ENCODE measurements around the gene TRNT1. TPM values are rescaled to one million over a fixed set of nuclear protein-coding genes. Genes with fewer than 3 reads are reported as not detected.

TRNT1 gene
- total RNA-seq, 4 donors from 2014 or later, result 22.6 to 52.0 (median 31.7) TPM

DNA sequence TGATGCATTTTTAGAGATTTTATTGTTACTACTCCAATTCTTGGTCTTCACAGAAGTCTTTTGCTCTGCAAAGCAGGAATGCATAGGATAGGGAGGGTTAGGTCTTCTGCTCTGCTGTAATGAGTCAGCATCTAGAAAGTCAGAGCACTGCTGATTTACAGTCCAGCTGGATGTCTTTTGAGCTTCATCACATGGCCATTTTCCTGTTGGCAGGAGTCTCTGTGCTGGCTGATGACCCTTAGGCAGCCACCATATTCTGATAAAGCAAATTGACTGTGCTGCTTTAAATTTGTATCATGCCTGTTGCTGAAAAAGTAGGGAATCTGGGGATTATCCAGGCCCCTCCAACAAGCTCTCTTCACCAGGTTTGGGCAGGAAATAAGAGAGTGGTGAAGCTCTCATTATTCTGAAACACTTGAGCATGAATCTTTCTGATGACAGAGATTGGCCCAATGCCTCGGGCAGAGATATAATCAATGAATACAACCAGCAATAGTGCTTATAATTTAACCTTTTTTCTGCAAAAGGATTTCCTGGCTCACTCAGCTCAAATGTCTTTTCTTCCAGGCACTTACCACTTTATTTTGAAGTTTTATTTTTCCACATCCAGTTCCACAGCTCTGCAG is 62.5 kb downstream of the TRNT1 start:
- Histone ChIP-seq H3K4me3 (no peak overlapping the region), H3K4me1 (no peaks in the 10 kb centered on the region), H3K27ac (no peak overlapping the region), H3K36me3 (no peaks in the 10 kb centered on the region), H3K9me3 (peaks cover 0 to 5% (median 0%) of the 10 kb centered on the region in 4 donors), H3K27me3 (no peaks in the 10 kb centered on the region)
- DNase-seq, result no peak
- TF ChIP-seq POLR2A (IDR thresholded peaks at IDR 0.05), result no peak
- TF ChIP-seq, protein P1, sequence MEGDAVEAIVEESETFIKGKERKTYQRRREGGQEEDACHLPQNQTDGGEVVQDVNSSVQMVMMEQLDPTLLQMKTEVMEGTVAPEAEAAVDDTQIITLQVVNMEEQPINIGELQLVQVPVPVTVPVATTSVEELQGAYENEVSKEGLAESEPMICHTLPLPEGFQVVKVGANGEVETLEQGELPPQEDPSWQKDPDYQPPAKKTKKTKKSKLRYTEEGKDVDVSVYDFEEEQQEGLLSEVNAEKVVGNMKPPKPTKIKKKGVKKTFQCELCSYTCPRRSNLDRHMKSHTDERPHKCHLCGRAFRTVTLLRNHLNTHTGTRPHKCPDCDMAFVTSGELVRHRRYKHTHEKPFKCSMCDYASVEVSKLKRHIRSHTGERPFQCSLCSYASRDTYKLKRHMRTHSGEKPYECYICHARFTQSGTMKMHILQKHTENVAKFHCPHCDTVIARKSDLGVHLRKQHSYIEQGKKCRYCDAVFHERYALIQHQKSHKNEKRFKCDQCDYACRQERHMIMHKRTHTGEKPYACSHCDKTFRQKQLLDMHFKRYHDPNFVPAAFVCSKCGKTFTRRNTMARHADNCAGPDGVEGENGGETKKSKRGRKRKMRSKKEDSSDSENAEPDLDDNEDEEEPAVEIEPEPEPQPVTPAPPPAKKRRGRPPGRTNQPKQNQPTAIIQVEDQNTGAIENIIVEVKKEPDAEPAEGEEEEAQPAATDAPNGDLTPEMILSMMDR (IDR thresholded peaks at IDR 0.05), result no peak

DNA sequence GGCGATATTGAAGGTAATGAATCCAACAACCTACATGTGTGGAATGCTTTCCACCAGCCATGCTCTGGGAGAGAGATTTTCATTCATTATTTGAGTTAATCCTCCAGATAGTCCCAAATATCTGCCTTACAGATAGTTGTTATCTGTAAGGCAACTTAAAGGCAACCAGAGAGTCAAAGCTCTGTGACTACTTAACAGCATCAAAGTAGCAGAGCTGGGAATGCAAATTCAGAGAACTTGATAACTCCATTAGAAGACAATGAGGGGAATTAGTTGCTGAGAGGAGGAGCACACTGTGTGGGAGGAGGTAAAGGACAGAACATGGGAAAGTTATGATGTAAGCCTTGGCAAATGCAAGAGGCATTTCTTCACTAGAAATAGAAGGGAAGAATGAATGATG is 63.2 kb downstream of the TRNT1 start:
- no peak overlapping the region for H3K27ac ChIP-seq
- no peaks in the 10 kb centered on the region for H3K36me3 ChIP-seq
- TF ChIP-seq POLR2A (IDR thresholded peaks at IDR 0.05), result no peak
- TF ChIP-seq, protein P1 (IDR thresholded peaks at IDR 0.05), result no peak
- no peak for DNase-seq
- no peaks in the 10 kb centered on the region for H3K27me3 ChIP-seq
- peaks cover 0 to 5% (median 0%) of the 10 kb centered on the region in 4 donors for H3K9me3 ChIP-seq
- H3K4me3 ChIP-seq, result no peak overlapping the region
- no peaks in the 10 kb centered on the region for H3K4me1 ChIP-seq

DNA sequence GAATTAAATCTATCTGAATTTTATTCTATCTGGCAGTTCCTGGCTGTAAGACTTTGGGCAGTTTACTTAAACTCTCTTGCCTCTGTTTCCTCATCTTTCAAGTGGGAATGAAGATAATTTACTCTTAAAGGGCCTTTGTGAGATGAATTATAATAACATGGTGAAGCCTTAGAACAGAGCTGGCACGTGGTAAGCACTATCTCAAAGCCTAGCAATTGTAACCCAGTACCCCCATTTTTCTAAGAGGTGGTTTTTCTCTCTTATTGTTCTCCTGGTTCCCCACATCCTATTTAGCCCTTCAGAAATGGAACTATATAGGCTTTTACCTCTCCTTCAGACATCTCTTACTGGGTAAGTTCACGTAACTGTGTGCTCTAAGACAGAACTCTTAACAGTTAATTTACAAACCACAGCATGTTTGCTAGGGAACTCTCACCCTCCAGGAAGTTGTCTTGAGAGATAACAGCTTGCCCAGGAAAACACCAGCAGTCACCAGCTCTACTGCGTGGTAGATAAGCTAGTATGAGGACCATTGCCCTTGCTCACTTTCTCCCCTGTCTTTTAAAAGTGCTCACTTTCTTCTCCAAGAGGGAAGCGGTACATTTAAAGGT is 65.0 kb downstream of the TRNT1 start:
- no peak for DNase-seq
- H3K9me3 ChIP-seq, result peaks cover 0 to 2% (median 0%) of the 10 kb centered on the region in 4 donors
- no peak for TF ChIP-seq POLR2A (IDR thresholded peaks at IDR 0.05)
- TF ChIP-seq, protein P1 (IDR thresholded peaks at IDR 0.05), result no peak
- H3K4me1 ChIP-seq, result no peaks in the 10 kb centered on the region
- H3K27me3 ChIP-seq, result no peaks in the 10 kb centered on the region
- H3K27ac ChIP-seq, result no peak overlapping the region
- no peak overlapping the region for H3K4me3 ChIP-seq
- H3K36me3 ChIP-seq, result no peaks in the 10 kb centered on the region

DNA sequence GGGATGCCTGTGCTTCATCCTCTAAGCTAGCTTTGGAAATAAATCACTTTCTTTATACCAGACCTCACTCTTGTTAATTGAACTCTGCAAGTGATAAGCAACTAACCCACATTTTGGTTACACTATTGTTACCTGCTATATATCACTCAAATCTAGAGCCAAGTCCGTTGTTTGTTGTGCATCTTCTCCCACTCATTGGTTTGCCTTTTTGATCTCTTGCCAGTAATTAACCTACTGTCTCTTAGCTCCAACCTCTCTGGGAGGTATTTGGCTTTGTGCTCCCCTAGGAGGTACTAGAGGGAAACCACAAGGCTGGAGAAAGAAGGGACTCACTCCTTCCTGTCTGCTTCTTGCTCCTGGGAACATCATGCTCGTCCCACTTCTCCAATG is 65.5 kb downstream of the TRNT1 start:
- Histone ChIP-seq H3K4me1 (no peaks in the 10 kb centered on the region), H3K4me3 (no peak overlapping the region), H3K9me3 (no peaks in the 10 kb centered on the region), H3K27ac (no peak overlapping the region), H3K27me3 (no peaks in the 10 kb centered on the region), H3K36me3 (no peaks in the 10 kb centered on the region)
- TF ChIP-seq, protein P1 (IDR thresholded peaks at IDR 0.05), result no peak
- no peak for TF ChIP-seq POLR2A (IDR thresholded peaks at IDR 0.05)
- DNase-seq, result no peak

DNA sequence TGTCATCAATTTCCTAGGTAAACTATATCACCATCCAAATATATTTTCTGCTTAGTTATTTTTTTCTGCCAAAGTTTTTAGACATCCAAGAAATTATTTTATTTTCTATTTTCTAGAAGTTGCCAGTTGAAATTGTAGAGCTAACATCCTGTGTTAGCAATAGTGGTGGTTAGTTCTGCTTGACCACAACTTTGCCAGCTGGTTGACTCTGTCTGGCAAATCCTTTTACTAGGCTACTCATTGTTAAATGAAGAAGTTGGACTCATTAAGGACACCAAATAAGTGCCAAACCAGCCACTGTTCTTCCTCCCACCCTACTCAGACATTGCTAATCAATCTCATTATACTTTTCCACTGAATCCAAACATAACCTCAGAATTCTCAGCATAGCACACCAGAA is 68.1 kb downstream of the TRNT1 start:
- TF ChIP-seq, protein P1 (IDR thresholded peaks at IDR 0.05), result no peak
- TF ChIP-seq POLR2A (IDR thresholded peaks at IDR 0.05), result no peak
- DNase-seq, result no peak
- no peaks in the 10 kb centered on the region for H3K9me3 ChIP-seq
- no peaks in the 10 kb centered on the region for H3K27me3 ChIP-seq
- no peaks in the 10 kb centered on the region for H3K4me1 ChIP-seq
- no peak overlapping the region for H3K4me3 ChIP-seq
- H3K27ac ChIP-seq, result no peak overlapping the region
- H3K36me3 ChIP-seq, result no peaks in the 10 kb centered on the region

All from Peyer's patch (tissue), 4 donors.